ENCODE data around the gene AKAP13.

The AKAP13 gene

GRCh38 chr15:85642693-85643066 lies 262.3 kb downstream of the AKAP13 start:
- POLR2A ChIA-PET: no interaction called here
- CTCF ChIA-PET: no interaction called here

DNA sequence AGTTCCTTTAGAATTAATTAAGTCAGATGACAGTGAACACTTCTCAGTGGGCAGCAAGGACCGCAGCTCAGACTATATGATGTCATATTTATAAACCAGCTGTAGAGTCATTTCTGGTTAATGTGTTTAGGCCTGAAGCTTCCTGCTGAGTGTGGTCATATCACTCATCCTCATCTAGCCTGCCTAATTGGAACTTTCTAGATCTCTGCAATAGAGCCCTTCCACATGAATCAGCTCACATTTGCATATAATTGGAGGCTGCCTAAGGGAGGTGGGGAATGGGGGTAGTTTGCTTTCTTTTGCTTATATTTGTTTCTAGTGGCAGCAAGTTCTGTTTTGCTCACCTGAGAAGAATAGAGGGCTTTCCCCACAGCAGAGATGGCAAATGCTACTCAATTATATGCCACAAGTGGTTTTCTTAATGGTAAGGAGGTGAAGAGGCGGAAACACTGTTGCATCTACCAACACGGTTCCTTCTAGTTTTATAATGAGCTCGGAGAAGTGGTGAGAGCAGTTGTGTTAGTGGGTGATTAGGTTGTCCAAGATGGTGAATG lies 266.2 kb downstream of the AKAP13 start:
- no peak for DNase-seq (ENCODE audit: extremely low spot score)
- POLR2A ChIA-PET: no interaction called here
- CTCF ChIA-PET: no interaction called here
- TF ChIP-seq SP1 (IDR thresholded peaks at IDR 0.05): no peak
- TF ChIP-seq LEF1 (IDR thresholded peaks at IDR 0.05; ENCODE audit: borderline replicate concordance): no peak
- no peak for TF ChIP-seq NFRKB (IDR thresholded peaks at IDR 0.05)
- TF ChIP-seq SUZ12 (IDR thresholded peaks at IDR 0.05): no peak
- no peak for TF ChIP-seq FOXM1 (IDR thresholded peaks at IDR 0.05; ENCODE audit: borderline replicate concordance)
- TF ChIP-seq, protein P1, sequence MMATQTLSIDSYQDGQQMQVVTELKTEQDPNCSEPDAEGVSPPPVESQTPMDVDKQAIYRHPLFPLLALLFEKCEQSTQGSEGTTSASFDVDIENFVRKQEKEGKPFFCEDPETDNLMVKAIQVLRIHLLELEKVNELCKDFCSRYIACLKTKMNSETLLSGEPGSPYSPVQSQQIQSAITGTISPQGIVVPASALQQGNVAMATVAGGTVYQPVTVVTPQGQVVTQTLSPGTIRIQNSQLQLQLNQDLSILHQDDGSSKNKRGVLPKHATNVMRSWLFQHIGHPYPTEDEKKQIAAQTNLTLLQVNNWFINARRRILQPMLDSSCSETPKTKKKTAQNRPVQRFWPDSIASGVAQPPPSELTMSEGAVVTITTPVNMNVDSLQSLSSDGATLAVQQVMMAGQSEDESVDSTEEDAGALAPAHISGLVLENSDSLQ (IDR thresholded peaks at IDR 0.05): no peak

More at GRCh38 chr15:85642693-85643066, 262.3 kb downstream of the AKAP13 start:
- DNase-seq (ENCODE audit: extremely low spot score): no peak
- TF ChIP-seq FOXA1 (IDR thresholded peaks at IDR 0.05): no peak
- no peak for TF ChIP-seq SUZ12 (IDR thresholded peaks at IDR 0.05)
- TF ChIP-seq FOXM1 (IDR thresholded peaks at IDR 0.05; ENCODE audit: borderline replicate concordance): no peak
- TF ChIP-seq TARDBP (IDR thresholded peaks at IDR 0.05): no peak
- TF ChIP-seq, protein P1 (IDR thresholded peaks at IDR 0.05): no peak
- no peak for TF ChIP-seq CTBP1 (IDR thresholded peaks at IDR 0.05; ENCODE audit: borderline replicate concordance)
- no peak for TF ChIP-seq SP1 (IDR thresholded peaks at IDR 0.05)
- TF ChIP-seq ZNF384 (IDR thresholded peaks at IDR 0.05): no peak
- TF ChIP-seq FOXK2 (IDR thresholded peaks at IDR 0.05): no peak

- DNase-seq (ENCODE audit: extremely low spot score): no peak
Measured at GRCh38 chr15:85649372-85649771, 269.0 kb downstream of the AKAP13 start.

GRCh38 chr15:85651548-85651947 lies 271.1 kb downstream of the AKAP13 start:
- TF ChIP-seq FOXA1 (IDR thresholded peaks at IDR 0.05) (no peak), BHLHE40 (IDR thresholded peaks at IDR 0.05; ENCODE audit: borderline replicate concordance) (no peak), SP1 (IDR thresholded peaks at IDR 0.05) (no peak), SUZ12 (IDR thresholded peaks at IDR 0.05) (no peak), L3MBTL2 (conservative IDR thresholded peaks at IDR 0.05) (no peak)
- no peak for DNase-seq (ENCODE audit: extremely low spot score)
- ChIA-PET POLR2A (no interaction called here), CTCF (no interaction called here)

More at GRCh38 chr15:85649372-85649771, 269.0 kb downstream of the AKAP13 start:
- POLR2A ChIA-PET: no interaction called here
- TF ChIP-seq ELF4 (IDR thresholded peaks at IDR 0.05) (no peak), NFRKB (IDR thresholded peaks at IDR 0.05) (no peak), CTBP1 (IDR thresholded peaks at IDR 0.05; ENCODE audit: borderline replicate concordance) (no peak), SP1 (IDR thresholded peaks at IDR 0.05) (no peak), BHLHE40 (IDR thresholded peaks at IDR 0.05; ENCODE audit: borderline replicate concordance) (no peak), ZNF384 (IDR thresholded peaks at IDR 0.05) (no peak), L3MBTL2 (conservative IDR thresholded peaks at IDR 0.05) (no peak)
- TF ChIP-seq, protein P1 (IDR thresholded peaks at IDR 0.05): no peak
- CTCF ChIA-PET: no interaction called here

DNA sequence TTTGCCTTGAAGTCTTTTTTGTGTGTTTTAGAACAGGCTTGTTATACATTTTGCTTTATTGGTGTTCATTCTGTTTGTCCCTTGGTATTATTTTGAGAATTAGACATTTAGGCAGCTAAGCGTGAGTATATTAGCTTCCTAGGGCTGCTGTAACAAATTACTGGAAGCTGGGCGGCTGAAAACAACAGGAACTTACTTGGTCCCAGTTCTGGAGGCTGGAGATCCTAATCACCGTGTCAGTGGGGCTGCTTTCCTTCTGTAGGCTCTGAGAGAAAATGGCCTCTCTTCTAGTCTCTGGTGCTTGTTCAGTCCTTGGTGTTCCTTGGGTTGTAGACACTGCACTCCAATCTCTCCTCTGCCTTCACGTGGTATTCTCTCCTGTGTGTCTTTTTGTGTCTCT lies 272.1 kb downstream of the AKAP13 start:
- TF ChIP-seq L3MBTL2 (conservative IDR thresholded peaks at IDR 0.05) (no peak), FOXA1 (IDR thresholded peaks at IDR 0.05) (no peak), FOXM1 (IDR thresholded peaks at IDR 0.05; ENCODE audit: borderline replicate concordance) (no peak), FOXK2 (IDR thresholded peaks at IDR 0.05) (no peak), TARDBP (IDR thresholded peaks at IDR 0.05) (no peak), LEF1 (IDR thresholded peaks at IDR 0.05; ENCODE audit: borderline replicate concordance) (no peak), ELF4 (IDR thresholded peaks at IDR 0.05) (no peak), ZNF384 (IDR thresholded peaks at IDR 0.05) (no peak), BHLHE40 (IDR thresholded peaks at IDR 0.05; ENCODE audit: borderline replicate concordance) (no peak), ARNT (IDR thresholded peaks at IDR 0.05) (no peak), HDGF (IDR thresholded peaks at IDR 0.05; ENCODE audit: borderline replicate concordance) (no peak), CTBP1 (IDR thresholded peaks at IDR 0.05; ENCODE audit: borderline replicate concordance) (no peak), SP1 (IDR thresholded peaks at IDR 0.05) (no peak), SUZ12 (IDR thresholded peaks at IDR 0.05) (no peak), NFRKB (IDR thresholded peaks at IDR 0.05) (no peak)
- TF ChIP-seq, protein P1 (IDR thresholded peaks at IDR 0.05): no peak
- CTCF ChIA-PET: no interaction called here
- POLR2A ChIA-PET: no interaction called here
- DNase-seq (ENCODE audit: extremely low spot score): no peak

DNA sequence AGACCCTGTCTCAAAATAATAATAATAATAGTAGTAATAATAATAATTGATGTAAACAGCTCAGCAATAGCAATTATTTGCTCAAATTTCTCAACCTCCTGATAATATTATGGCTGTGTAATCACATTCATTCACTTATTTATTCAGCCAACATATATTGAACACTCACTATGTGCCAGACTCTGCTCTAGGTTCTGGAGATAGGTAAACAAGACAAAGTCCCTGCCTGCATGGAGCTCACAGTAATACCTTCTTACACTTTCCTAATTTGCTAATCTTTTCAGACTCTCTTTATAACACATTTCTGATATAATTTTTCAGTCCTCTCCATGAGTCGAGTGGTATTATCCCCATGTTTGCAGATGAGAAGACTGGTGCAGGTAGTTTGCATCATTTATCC lies 276.7 kb downstream of the AKAP13 start:
- DNase-seq (ENCODE audit: extremely low spot score): no peak
- CTCF ChIA-PET: interaction anchor here (1.0 kb wide), 1 partner anchor 33 kb away, joined by 3 read pairs; no protein-coding TSS in a partner anchor
- POLR2A ChIA-PET: no interaction called here
- no peak for TF ChIP-seq FOXK2 (IDR thresholded peaks at IDR 0.05)
- TF ChIP-seq FOXM1 (IDR thresholded peaks at IDR 0.05; ENCODE audit: borderline replicate concordance): no peak
- TF ChIP-seq FOXA1 (IDR thresholded peaks at IDR 0.05): no peak
- TF ChIP-seq, protein P1 (IDR thresholded peaks at IDR 0.05): no peak
- no peak for TF ChIP-seq CTBP1 (IDR thresholded peaks at IDR 0.05; ENCODE audit: borderline replicate concordance)
- no peak for TF ChIP-seq TARDBP (IDR thresholded peaks at IDR 0.05)
- no peak for TF ChIP-seq SP1 (IDR thresholded peaks at IDR 0.05)
- TF ChIP-seq HDGF (IDR thresholded peaks at IDR 0.05; ENCODE audit: borderline replicate concordance): no peak

Measured in HEK293T (cell line).